Inflammatory macrophage treated with lipopolysaccharide for 4 hours (primary cell): ENCODE results near the gene FKTN.

Experiments
- DNase-seq: peaks from one replicate; pipeline ENCODE4 v3.0.0-alpha.2; 2020

Gene FKTN

DNA sequence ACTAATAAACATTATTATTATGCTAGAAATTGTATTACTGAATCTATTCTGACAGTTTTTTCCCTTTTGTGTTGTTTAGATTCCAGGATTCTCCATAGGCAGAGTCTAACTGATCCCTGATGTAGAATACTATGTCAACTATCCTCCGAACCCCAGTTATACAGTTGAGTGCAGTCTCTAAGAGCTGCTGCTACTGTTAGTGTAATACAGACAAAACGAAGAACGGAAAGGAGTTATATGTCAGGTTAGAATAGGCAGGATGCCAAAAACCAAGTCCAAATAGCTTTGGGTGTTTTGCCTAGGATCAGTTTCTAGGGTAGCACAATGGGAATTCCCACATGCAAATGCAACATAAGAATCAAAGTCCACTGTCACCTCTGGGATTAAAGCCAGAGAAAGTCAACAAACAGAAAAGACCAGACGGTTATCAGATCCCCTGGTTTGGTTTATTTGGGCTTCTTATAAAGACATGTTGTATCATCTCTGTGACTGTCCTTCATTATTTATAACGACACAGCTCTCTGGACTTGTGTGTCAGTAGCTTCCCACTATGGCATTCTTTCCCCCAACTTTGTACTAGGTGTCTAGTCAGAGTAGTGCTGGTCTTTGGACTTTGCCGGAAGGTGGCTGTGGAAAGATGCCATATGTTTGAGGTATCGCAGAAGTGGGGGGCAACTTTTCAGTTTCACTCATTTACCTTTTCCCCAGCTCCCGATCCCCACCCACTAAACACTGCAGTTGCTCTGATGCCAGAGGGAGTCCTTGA lies 121.5 kb downstream of the FKTN start:
- no peak for DNase-seq

DNA sequence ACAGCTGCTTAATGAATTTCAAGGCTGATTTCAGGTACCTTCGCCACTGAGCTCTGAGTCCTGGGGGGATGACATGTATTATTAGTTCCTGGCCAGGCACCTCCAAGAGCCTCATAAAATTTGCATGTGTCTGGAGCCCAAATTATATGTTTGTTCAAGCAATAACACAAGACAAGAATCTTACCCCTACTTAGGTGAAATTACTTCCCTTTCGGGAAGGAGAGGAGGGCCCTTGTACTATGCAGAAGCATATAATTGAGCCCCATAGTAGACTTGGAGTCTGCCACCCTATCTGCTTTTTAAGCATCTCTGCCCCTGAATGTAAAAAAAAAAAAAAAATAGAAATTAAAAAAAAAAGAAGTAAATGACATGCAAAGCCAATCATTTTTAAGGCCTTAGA lies 123.4 kb downstream of the FKTN start:
- DNase-seq = no peak

GRCh38 chr9:105681724-105682123 lies 123.8 kb downstream of the FKTN start:
- no peak for DNase-seq

- no peak for DNase-seq
Measured at GRCh38 chr9:105683688-105684275, 125.9 kb downstream of the FKTN start.

- no peak for DNase-seq
Measured at GRCh38 chr9:105686936-105687335, 129.0 kb downstream of the FKTN start.
